Measurements from ENCODE around the gene IRF7.

DNA sequence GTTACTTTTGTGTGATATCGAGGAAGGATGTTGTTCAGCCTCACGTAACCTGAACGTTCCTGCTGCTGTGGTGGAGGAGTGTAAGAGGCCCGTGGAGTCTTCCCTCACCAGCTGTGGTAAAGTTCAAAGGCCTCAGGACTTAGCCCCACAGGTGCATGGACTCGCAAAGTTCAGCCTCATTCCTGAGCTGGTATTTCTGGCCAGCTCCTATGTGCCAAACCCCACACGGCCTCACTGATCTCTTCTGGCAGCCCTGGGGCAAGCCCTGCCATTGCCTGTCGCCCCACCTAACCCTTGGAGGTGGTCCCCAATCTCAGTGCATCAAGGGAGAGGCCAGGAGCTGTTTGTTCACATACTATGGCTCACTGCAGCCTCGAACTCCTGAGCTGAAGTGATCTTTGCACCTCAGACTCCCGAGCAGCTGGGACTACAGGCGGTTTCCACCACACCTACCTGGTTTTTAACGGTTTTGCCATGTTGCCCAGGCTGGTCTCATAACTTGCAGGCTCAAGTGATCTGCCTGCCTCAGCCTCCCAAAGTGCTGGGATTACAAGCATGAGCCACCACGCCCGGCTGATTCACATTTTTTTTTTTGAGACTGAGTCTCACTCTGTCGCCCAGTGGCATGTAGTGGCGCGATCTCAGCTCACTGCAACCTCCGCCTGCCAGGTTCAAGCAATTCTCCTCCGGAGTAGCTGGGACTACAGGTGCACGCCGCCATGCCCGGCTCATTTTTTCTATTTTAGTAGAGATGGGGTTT, 37.3 kb downstream of the IRF7 start:
- TF ChIP-seq, protein P1, sequence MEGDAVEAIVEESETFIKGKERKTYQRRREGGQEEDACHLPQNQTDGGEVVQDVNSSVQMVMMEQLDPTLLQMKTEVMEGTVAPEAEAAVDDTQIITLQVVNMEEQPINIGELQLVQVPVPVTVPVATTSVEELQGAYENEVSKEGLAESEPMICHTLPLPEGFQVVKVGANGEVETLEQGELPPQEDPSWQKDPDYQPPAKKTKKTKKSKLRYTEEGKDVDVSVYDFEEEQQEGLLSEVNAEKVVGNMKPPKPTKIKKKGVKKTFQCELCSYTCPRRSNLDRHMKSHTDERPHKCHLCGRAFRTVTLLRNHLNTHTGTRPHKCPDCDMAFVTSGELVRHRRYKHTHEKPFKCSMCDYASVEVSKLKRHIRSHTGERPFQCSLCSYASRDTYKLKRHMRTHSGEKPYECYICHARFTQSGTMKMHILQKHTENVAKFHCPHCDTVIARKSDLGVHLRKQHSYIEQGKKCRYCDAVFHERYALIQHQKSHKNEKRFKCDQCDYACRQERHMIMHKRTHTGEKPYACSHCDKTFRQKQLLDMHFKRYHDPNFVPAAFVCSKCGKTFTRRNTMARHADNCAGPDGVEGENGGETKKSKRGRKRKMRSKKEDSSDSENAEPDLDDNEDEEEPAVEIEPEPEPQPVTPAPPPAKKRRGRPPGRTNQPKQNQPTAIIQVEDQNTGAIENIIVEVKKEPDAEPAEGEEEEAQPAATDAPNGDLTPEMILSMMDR (IDR thresholded peaks at IDR 0.05): no peak
- TF ChIP-seq POLR2AphosphoS5 (IDR thresholded peaks at IDR 0.05) (no peak), POLR2A (IDR thresholded peaks at IDR 0.05) (no peak)

Data from transverse colon (tissue), 4 donors.